Activated T-helper 2 cell treated with anti-CD3 and anti-CD28 coated beads, Interferon-gamma antibody, Interleukin-2, Interleukin-4, amounts not matched to agents 10 μg/mL and 5 μg/mL and 100 μg/mL, durations not matched to agents 14 hours and 24 hours and 36 hours (primary cell): ENCODE measurements around the gene SCGN. TPM values are rescaled to one million over a fixed set of nuclear protein-coding genes. Genes with fewer than 3 reads are reported as not detected.

Experiments
- DNase-seq: peaks from one replicate; pipeline ENCODE4 v3.0.0; 2021; ENCODE audit warnings: low spot score
- H3K27ac Mint-ChIP-seq: one replicate; pipeline ENCODE4 v1.8.0; 2021; ENCODE audit warnings: mixed read lengths
- H3K27me3 Mint-ChIP-seq: one replicate; pipeline ENCODE4 v1.8.0; 2021; ENCODE audit warnings: low read depth, mixed read lengths
- H3K36me3 Mint-ChIP-seq: one replicate; pipeline ENCODE4 v1.8.0; 2021; ENCODE audit warnings: low read depth, mixed read lengths
- H3K4me1 Mint-ChIP-seq: one replicate; pipeline ENCODE4 v1.8.0; 2021; ENCODE audit warnings: low read depth, mixed read lengths
- H3K4me3 Mint-ChIP-seq: one replicate; pipeline ENCODE4 v1.8.0; 2021; ENCODE audit warnings: low read depth, mild to moderate bottlenecking, moderate library complexity, mixed read lengths
- H3K9me3 Mint-ChIP-seq: one replicate; pipeline ENCODE4 v1.8.0; 2021; ENCODE audit warnings: mixed read lengths
- intact Hi-C: fragments of 100-400 bp; cut with micrococcal nuclease; formaldehyde crosslinking; loops from one replicate; pipeline ENCODE4 v1.15.1; 2023
- total RNA-seq: library from RNA; stranded (reverse); gene quantifications from 2 replicates; pipeline ENCODE4 v1.2.3, GENCODE V29; 2022

SCGN gene
- total RNA-seq, 1 donor from 2014 or later, result not detected

- H3K36me3 Mint-ChIP-seq, result no peaks in the 10 kb centered on the region
- no peaks in the 10 kb centered on the region for H3K9me3 Mint-ChIP-seq
- H3K27ac Mint-ChIP-seq, result no peak overlapping the region
- peaks cover 16% of the 10 kb centered on the region for H3K27me3 Mint-ChIP-seq
- no peak for DNase-seq
- intact Hi-C loops, result no loop called here
- H3K4me1 Mint-ChIP-seq, result no peaks in the 10 kb centered on the region
- H3K4me3 Mint-ChIP-seq, result no peak overlapping the region
These were observed 24.8 kb downstream of the SCGN start for GRCh38 chr6:25676775-25677174.

- no peak overlapping the region for H3K4me3 Mint-ChIP-seq
- no peaks in the 10 kb centered on the region for H3K36me3 Mint-ChIP-seq
- H3K27ac Mint-ChIP-seq, result no peak overlapping the region
- intact Hi-C loops, result no loop called here
- H3K27me3 Mint-ChIP-seq, result peaks cover 14% of the 10 kb centered on the region
- DNase-seq, result no peak
- H3K4me1 Mint-ChIP-seq, result no peaks in the 10 kb centered on the region
- H3K9me3 Mint-ChIP-seq, result no peaks in the 10 kb centered on the region
These were observed 29.8 kb downstream of the SCGN start for GRCh38 chr6:25681848-25682247.

- no peaks in the 10 kb centered on the region for H3K9me3 Mint-ChIP-seq
- no peak overlapping the region for H3K27ac Mint-ChIP-seq
- H3K4me3 Mint-ChIP-seq, result no peak overlapping the region
- peaks cover 14% of the 10 kb centered on the region for H3K27me3 Mint-ChIP-seq
- intact Hi-C loops, result no loop called here
- no peaks in the 10 kb centered on the region for H3K4me1 Mint-ChIP-seq
- no peak for DNase-seq
- H3K36me3 Mint-ChIP-seq, result no peaks in the 10 kb centered on the region
These were observed 30.3 kb downstream of the SCGN start for GRCh38 chr6:25682324-25682723.

- Mint-ChIP-seq H3K36me3 (no peaks in the 10 kb centered on the region), H3K4me1 (no peaks in the 10 kb centered on the region), H3K4me3 (no peak overlapping the region), H3K27ac (no peak overlapping the region), H3K9me3 (no peaks in the 10 kb centered on the region), H3K27me3 (peaks cover 25% of the 10 kb centered on the region)
- intact Hi-C loops, result no loop called here
- no peak for DNase-seq
These were observed 32.5 kb downstream of the SCGN start for GRCh38 chr6:25684565-25684964.

GRCh38 chr6:25685251-25685650, 33.2 kb downstream of the SCGN start:
- peaks cover 31% of the 10 kb centered on the region for H3K27me3 Mint-ChIP-seq
- H3K27ac Mint-ChIP-seq, result no peak overlapping the region
- intact Hi-C loops, result no loop called here
- H3K4me1 Mint-ChIP-seq, result no peaks in the 10 kb centered on the region
- no peaks in the 10 kb centered on the region for H3K9me3 Mint-ChIP-seq
- no peaks in the 10 kb centered on the region for H3K36me3 Mint-ChIP-seq
- H3K4me3 Mint-ChIP-seq, result no peak overlapping the region
- no peak for DNase-seq

GRCh38 chr6:25685896-25686295, 33.9 kb downstream of the SCGN start:
- Mint-ChIP-seq H3K27me3 (peaks cover 32% of the 10 kb centered on the region), H3K27ac (no peak overlapping the region), H3K4me3 (no peak overlapping the region), H3K9me3 (no peaks in the 10 kb centered on the region), H3K36me3 (no peaks in the 10 kb centered on the region), H3K4me1 (no peaks in the 10 kb centered on the region)
- intact Hi-C loops, result no loop called here
- DNase-seq, result no peak

- no peaks in the 10 kb centered on the region for H3K4me1 Mint-ChIP-seq
- peaks cover 39% of the 10 kb centered on the region for H3K27me3 Mint-ChIP-seq
- H3K27ac Mint-ChIP-seq, result no peak overlapping the region
- H3K36me3 Mint-ChIP-seq, result no peaks in the 10 kb centered on the region
- intact Hi-C loops, result no loop called here
- H3K9me3 Mint-ChIP-seq, result no peaks in the 10 kb centered on the region
- DNase-seq, result no peak
- no peak overlapping the region for H3K4me3 Mint-ChIP-seq
These were observed 34.8 kb downstream of the SCGN start for GRCh38 chr6:25686856-25687255.

GRCh38 chr6:25689966-25690365, 38.0 kb downstream of the SCGN start:
- intact Hi-C loops, result no loop called here
- no peaks in the 10 kb centered on the region for H3K36me3 Mint-ChIP-seq
- H3K27ac Mint-ChIP-seq, result no peak overlapping the region
- peaks cover 38% of the 10 kb centered on the region for H3K27me3 Mint-ChIP-seq
- no peaks in the 10 kb centered on the region for H3K4me1 Mint-ChIP-seq
- no peaks in the 10 kb centered on the region for H3K9me3 Mint-ChIP-seq
- no peak for DNase-seq
- no peak overlapping the region for H3K4me3 Mint-ChIP-seq

- no peak for DNase-seq
- Mint-ChIP-seq H3K9me3 (no peaks in the 10 kb centered on the region), H3K27me3 (peaks cover 36% of the 10 kb centered on the region), H3K4me3 (no peak overlapping the region), H3K4me1 (no peaks in the 10 kb centered on the region), H3K27ac (no peak overlapping the region), H3K36me3 (no peaks in the 10 kb centered on the region)
- intact Hi-C loops, result no loop called here
These were observed 39.9 kb downstream of the SCGN start for GRCh38 chr6:25691894-25692293.

- no peaks in the 10 kb centered on the region for H3K9me3 Mint-ChIP-seq
- H3K4me3 Mint-ChIP-seq, result no peak overlapping the region
- no peaks in the 10 kb centered on the region for H3K36me3 Mint-ChIP-seq
- no peak for DNase-seq
- intact Hi-C loops, result no loop called here
- peaks cover 35% of the 10 kb centered on the region for H3K27me3 Mint-ChIP-seq
- no peaks in the 10 kb centered on the region for H3K4me1 Mint-ChIP-seq
- H3K27ac Mint-ChIP-seq, result no peak overlapping the region
These were observed 40.5 kb downstream of the SCGN start for GRCh38 chr6:25692472-25692871.

- no peaks in the 10 kb centered on the region for H3K9me3 Mint-ChIP-seq
- H3K27ac Mint-ChIP-seq, result no peak overlapping the region
- no peak overlapping the region for H3K4me3 Mint-ChIP-seq
- no peak for DNase-seq
- H3K27me3 Mint-ChIP-seq, result peaks cover 24% of the 10 kb centered on the region
- H3K4me1 Mint-ChIP-seq, result no peaks in the 10 kb centered on the region
- intact Hi-C loops, result no loop called here
- no peaks in the 10 kb centered on the region for H3K36me3 Mint-ChIP-seq
These were observed 42.4 kb downstream of the SCGN start for GRCh38 chr6:25694366-25694765.

- Mint-ChIP-seq H3K9me3 (no peaks in the 10 kb centered on the region), H3K4me1 (no peaks in the 10 kb centered on the region), H3K36me3 (no peaks in the 10 kb centered on the region), H3K27me3 (peaks cover 15% of the 10 kb centered on the region), H3K4me3 (no peak overlapping the region), H3K27ac (no peak overlapping the region)
- no peak for DNase-seq
- intact Hi-C loops, result no loop called here
These were observed 43.7 kb downstream of the SCGN start for GRCh38 chr6:25695671-25696070.

GRCh38 chr6:25697537-25698340, 45.7 kb downstream of the SCGN start:
- no peaks in the 10 kb centered on the region for H3K36me3 Mint-ChIP-seq
- intact Hi-C loops, result no loop called here
- no peaks in the 10 kb centered on the region for H3K4me1 Mint-ChIP-seq
- no peaks in the 10 kb centered on the region for H3K9me3 Mint-ChIP-seq
- DNase-seq, result no peak
- no peak overlapping the region for H3K4me3 Mint-ChIP-seq
- no peak overlapping the region for H3K27ac Mint-ChIP-seq
- H3K27me3 Mint-ChIP-seq, result peaks cover 8% of the 10 kb centered on the region

- H3K27me3 Mint-ChIP-seq, result peaks cover 8% of the 10 kb centered on the region
- no peaks in the 10 kb centered on the region for H3K9me3 Mint-ChIP-seq
- no peak overlapping the region for H3K4me3 Mint-ChIP-seq
- H3K4me1 Mint-ChIP-seq, result no peaks in the 10 kb centered on the region
- H3K36me3 Mint-ChIP-seq, result no peaks in the 10 kb centered on the region
- intact Hi-C loops, result no loop called here
- DNase-seq, result no peak
- no peak overlapping the region for H3K27ac Mint-ChIP-seq
These were observed 46.6 kb downstream of the SCGN start for GRCh38 chr6:25698631-25699030.
